HL-60 (cell line): Measurements from ENCODE around the gene MIPOL1.
"Not testable (repeated sequence)": the region's sequence is repeated elsewhere in the genome, so short reads cannot be mapped to it uniquely, and the experiment has no call there.

Source experiments
- DNase-seq, 2 experiments: peaks; one replicate each; pipeline ENCODE4 v3.0.0-alpha.2; 2010 to 2020; ENCODE audit warnings: low read depth in 1 of 2, low spot score in 1 of 2
- H3K27ac ChIP-seq: fragments of 250-450 bp; sonication (Bioruptor Pico); replicated peaks from 2 replicates; pipeline ENCODE4 v1.5.1; 2020; ENCODE audit warnings: mild to moderate bottlenecking, moderate library complexity
- H3K27me3 ChIP-seq: fragments of 250-450 bp; sonication (Bioruptor Pico); 2 replicates; pipeline ENCODE4 v1.5.1; 2021; ENCODE audit warnings: mild to moderate bottlenecking, moderate library complexity; ENCODE audit not compliant: insufficient read depth, poor library complexity, severe bottlenecking
- H3K4me3 ChIP-seq: replicated peaks from 2 replicates; pipeline ENCODE4 v1.5.1; 2011; ENCODE audit warnings: mild to moderate bottlenecking, control low read depth, low read length; ENCODE audit not compliant: insufficient read depth
- CTCF ChIP-seq: IDR thresholded peaks from one replicate; pipeline ENCODE4 v1.5.1; 2011; ENCODE audit warnings: low read length, control low read depth, inconsistent platforms; ENCODE audit not compliant: insufficient read depth
- GABPA ChIP-seq: IDR thresholded peaks from 2 replicates; pipeline ENCODE4 v1.6.1; 2012; ENCODE audit warnings: low read depth
- POLR2AphosphoS5 ChIP-seq: IDR thresholded peaks from 2 replicates; pipeline ENCODE4 v1.6.1; 2012; ENCODE audit warnings: low read depth
- REST ChIP-seq: IDR thresholded peaks from 2 replicates; pipeline ENCODE4 v1.6.1; 2012; ENCODE audit warnings: low read depth; ENCODE audit not compliant: insufficient replicate concordance
- SPI1 ChIP-seq: IDR thresholded peaks from 2 replicates; pipeline ENCODE4 v1.6.1; 2012; ENCODE audit warnings: low read depth, mild to moderate bottlenecking, borderline replicate concordance

Gene MIPOL1

GRCh38 chr14:37453985-37454384 is 256.2 kb downstream of the MIPOL1 start:
- TF ChIP-seq POLR2AphosphoS5 (no peak), SPI1 (no peak), GABPA (no peak), CTCF (no peak), REST (no peak)
- no peak for DNase-seq
- Histone ChIP-seq H3K4me3 (no peak overlapping the region), H3K27ac (no peak overlapping the region), H3K27me3 (no peaks in the 10 kb centered on the region)

DNA sequence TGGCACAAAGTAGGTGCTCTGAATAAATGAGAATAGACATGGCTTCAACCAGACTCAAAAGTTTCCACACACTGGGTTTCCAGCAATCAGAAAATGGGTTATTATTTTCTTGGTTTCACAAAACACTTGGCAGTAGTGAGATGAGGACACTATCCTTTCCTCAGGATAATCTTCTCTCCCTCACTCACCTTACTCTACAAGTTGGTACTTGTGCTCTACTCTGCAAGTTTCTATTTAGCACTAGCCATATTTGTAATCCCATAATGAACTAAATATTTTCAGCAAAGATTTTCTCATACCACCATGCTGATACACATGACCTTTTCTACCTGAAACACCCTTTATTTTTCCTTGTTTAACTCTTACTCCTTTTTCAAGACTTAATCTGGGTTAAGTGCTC is 259.6 kb downstream of the MIPOL1 start:
- TF ChIP-seq CTCF (no peak), SPI1 (no peak), POLR2AphosphoS5 (no peak), REST (no peak), GABPA (no peak)
- no peaks in the 10 kb centered on the region for H3K27me3 ChIP-seq
- no peak overlapping the region for H3K27ac ChIP-seq
- no peak for DNase-seq
- no peak overlapping the region for H3K4me3 ChIP-seq

- H3K27me3 ChIP-seq, H3K27ac ChIP-seq, DNase-seq, H3K4me3 ChIP-seq: not testable (repeated sequence)
These were observed 264.7 kb downstream of the MIPOL1 start for GRCh38 chr14:37462426-37462825.

DNA sequence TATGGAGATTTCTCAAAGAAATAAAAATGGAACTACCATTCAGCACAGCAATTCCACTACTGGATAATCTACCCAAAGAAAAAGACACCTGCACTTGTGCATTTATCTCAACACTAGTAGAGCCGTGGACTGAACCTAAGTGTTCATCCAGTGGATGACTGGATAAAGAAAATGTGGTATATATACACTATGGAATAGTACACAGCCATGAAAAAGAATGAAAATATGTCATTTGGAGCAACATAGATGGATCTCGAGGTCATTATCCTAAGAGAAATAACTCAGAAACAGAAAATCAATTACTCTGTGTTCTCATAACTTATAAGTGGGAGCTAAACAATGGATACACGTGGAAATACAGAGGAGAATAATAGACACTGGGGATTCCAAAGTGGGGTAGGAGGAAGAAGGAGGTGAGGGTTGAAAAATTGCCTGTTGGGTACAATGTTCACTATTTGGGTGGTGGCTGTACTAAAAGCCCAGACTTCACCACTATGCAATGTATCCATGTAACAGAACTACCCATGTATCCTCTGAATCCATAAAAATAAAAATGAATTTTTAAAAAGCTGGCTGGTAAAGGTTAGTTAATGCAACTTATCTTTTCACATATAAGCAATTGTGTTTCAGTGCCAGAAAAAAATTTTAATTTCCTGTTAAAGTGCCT is 266.6 kb downstream of the MIPOL1 start:
- Histone ChIP-seq H3K27ac (no peak overlapping the region), H3K27me3 (no peaks in the 10 kb centered on the region), H3K4me3 (no peak overlapping the region)
- DNase-seq, result no peak
- TF ChIP-seq REST (no peak), CTCF (no peak), GABPA (no peak), SPI1 (no peak), POLR2AphosphoS5 (no peak)
